Mucosa of descending colon (tissue), 3 donors: Measurements from ENCODE around the gene PDF. TPM values are rescaled to one million over a fixed set of nuclear protein-coding genes. Genes with fewer than 3 reads are reported as not detected.

Experiments
- ATAC-seq: fragments of 200-7000 bp; cut with Tn5 transposase; one replicate; pipeline ENCODE4 v1.9.1; 2020; ENCODE audit warnings: mild to moderate bottlenecking, moderate library complexity
- DNase-seq, 3 donors: peaks; one replicate each; pipeline ENCODE4 v3.0.0-alpha.2; 2020
- H3K36me3 ChIP-seq: fragments of 200-600 bp; one replicate; pipeline ENCODE4 v1.8.0; 2021; ENCODE audit warnings: low read depth, mild to moderate bottlenecking
- H3K4me1 ChIP-seq: fragments of 200-600 bp; one replicate; pipeline ENCODE4 v1.8.0; 2021; ENCODE audit warnings: low read depth, mild to moderate bottlenecking
- H3K4me3 ChIP-seq: fragments of 200-600 bp; one replicate; pipeline ENCODE4 v1.8.0; 2021; ENCODE audit warnings: mild to moderate bottlenecking
- H3K9me3 ChIP-seq: fragments of 200-600 bp; one replicate; pipeline ENCODE4 v1.8.0; 2021; ENCODE audit warnings: mild to moderate bottlenecking
- intact Hi-C, 2 donors: fragments of 100-400 bp; cut with DNase I in 1 of 2; cut with micrococcal nuclease in 1 of 2; formaldehyde crosslinking; loops; one replicate each; pipeline versions ENCODE4 v1.11.0 to v1.11.1; 2022; cut with DNase I, micrococcal nuclease
- total RNA-seq, 3 donors: library from RNA; stranded (reverse); fragmentation: NEBNext Ultra II Directional in 2 of 3; extraction: Animal tissue kit (Norgen Biotek cat#: 25700) in 2 of 3; gene quantifications; one replicate each; pipeline versions ENCODE4 v1.2.1 to v1.2.4, GENCODE V29; 2021 to 2023
- TF ChIP-seq, protein P1 (sequence below): fragments of 200-600 bp; IDR thresholded peaks from one replicate; pipeline ENCODE4 v1.8.0; 2022; ENCODE audit warnings: antibody characterized with exemption, mild to moderate bottlenecking
- donor health status: DM: no; HTN: no; CAD: no; lungs with moderate emphysema.
- donor health status: DM: no; HTN: no; CAD: no.
- donor health status: DM: no; HTN: yes; CAD: no.

The PDF gene
- total RNA-seq, 3 donors from 2014 or later: 9.0 to 14.8 (median 10.0) TPM

DNA sequence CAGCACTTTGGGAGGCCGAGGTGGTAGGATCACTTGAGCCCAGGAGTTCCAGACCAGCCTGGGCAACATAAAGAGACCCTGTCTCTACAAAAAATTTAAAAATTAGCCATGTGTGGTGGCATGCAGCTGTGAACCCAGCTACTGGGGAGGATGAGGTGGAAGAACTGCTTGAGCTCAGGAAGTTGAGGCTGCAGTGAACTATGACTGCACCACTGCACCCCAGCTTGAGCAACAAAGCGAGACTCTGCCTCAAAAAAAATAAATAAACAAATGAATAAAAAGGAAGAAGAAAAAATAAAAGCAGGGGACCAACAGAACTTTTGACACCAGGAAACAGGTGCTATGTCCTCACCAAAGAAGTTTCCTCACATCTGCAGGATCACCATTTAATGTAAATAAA is 41.2 kb upstream of the PDF start:
- intact Hi-C loops: no loop called here

DNA sequence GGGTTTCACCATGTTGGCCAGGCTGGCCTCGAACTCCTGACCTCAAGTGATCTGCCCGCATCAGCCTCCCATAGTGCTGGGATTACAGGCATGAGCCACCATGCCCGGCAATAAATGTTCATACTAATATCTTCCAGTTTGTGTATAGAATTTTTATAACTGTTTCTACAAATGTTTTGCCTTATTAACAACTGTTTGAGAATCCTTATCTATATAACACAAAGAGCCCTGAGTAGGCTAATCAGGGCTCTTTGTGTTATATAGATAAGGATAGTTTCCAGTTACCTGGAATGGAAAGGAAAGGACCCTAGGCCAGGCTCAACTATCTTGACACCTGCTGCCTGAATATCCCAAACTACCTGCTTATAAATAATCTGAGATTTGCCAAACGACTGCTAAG is 38.5 kb upstream of the PDF start:
- peaks cover 11% of the 10 kb centered on the region for H3K36me3 ChIP-seq
- TF ChIP-seq, protein P1, sequence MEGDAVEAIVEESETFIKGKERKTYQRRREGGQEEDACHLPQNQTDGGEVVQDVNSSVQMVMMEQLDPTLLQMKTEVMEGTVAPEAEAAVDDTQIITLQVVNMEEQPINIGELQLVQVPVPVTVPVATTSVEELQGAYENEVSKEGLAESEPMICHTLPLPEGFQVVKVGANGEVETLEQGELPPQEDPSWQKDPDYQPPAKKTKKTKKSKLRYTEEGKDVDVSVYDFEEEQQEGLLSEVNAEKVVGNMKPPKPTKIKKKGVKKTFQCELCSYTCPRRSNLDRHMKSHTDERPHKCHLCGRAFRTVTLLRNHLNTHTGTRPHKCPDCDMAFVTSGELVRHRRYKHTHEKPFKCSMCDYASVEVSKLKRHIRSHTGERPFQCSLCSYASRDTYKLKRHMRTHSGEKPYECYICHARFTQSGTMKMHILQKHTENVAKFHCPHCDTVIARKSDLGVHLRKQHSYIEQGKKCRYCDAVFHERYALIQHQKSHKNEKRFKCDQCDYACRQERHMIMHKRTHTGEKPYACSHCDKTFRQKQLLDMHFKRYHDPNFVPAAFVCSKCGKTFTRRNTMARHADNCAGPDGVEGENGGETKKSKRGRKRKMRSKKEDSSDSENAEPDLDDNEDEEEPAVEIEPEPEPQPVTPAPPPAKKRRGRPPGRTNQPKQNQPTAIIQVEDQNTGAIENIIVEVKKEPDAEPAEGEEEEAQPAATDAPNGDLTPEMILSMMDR: no peak
- no peaks in the 10 kb centered on the region for H3K9me3 ChIP-seq
- no peak for ATAC-seq
- intact Hi-C loops: no loop called here
- H3K4me3 ChIP-seq: no peak overlapping the region
- DNase-seq: no peak
- peaks cover 5% of the 10 kb centered on the region for H3K4me1 ChIP-seq

More for the DNA sequence above, 41.2 kb upstream of the PDF start:
- peaks cover 10% of the 10 kb centered on the region for H3K4me1 ChIP-seq
- peaks cover 11% of the 10 kb centered on the region for H3K36me3 ChIP-seq
- TF ChIP-seq, protein P1: no peak
- ATAC-seq: no peak
- DNase-seq: no peak
- no peak overlapping the region for H3K4me3 ChIP-seq
- H3K9me3 ChIP-seq: no peaks in the 10 kb centered on the region

DNA sequence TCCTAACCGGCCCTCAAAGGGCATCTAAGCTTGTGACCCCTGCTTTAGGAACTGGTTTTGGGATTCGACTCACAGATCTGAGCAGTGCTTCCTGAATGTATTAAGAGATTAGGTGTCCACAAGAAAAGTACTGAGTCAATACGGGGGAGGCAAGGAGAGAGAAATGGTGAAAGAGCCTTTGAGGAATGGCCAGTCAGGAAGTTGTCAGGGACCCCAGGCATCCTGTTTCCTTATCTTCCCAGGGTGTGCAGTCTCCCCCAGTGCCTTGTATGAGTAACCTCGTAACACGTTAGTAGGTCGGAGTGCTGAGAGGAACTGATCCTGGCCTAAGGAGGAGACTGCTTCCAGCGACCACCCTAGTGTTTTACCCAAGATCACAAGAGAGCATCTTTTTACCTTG is 37.6 kb upstream of the PDF start:
- no peak overlapping the region for H3K4me3 ChIP-seq
- intact Hi-C loops: no loop called here
- ATAC-seq (no peak), DNase-seq (no peak)
- H3K36me3 ChIP-seq: peaks cover 11% of the 10 kb centered on the region
- no peaks in the 10 kb centered on the region for H3K9me3 ChIP-seq
- H3K4me1 ChIP-seq: no peaks in the 10 kb centered on the region
- TF ChIP-seq, protein P1: no peak

DNA sequence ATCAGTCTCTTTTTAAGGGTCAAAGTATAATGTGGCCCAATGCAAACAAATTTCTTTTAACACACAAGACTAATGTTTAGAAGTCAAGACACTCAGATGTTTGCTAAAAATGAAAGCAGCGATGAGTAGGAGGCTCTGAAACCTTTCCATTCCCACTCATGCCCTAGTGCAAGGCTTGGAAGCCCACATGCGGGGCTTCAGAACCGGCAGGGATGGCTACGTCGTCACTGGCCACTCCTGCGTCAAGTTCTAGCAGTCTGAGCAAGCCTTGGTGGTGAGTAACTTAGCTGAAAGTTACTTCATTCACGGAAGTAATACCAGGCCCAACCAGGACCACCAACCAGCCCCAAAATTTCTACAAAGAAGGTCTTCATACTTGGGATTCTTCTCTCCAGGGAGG is 36.0 kb upstream of the PDF start:
- DNase-seq: no peak
- Histone ChIP-seq H3K36me3 (peaks cover 11% of the 10 kb centered on the region), H3K4me3 (no peak overlapping the region), H3K9me3 (no peaks in the 10 kb centered on the region), H3K4me1 (no peaks in the 10 kb centered on the region)
- intact Hi-C loops: no loop called here
- TF ChIP-seq, protein P1: no peak
- ATAC-seq: no peak

DNA sequence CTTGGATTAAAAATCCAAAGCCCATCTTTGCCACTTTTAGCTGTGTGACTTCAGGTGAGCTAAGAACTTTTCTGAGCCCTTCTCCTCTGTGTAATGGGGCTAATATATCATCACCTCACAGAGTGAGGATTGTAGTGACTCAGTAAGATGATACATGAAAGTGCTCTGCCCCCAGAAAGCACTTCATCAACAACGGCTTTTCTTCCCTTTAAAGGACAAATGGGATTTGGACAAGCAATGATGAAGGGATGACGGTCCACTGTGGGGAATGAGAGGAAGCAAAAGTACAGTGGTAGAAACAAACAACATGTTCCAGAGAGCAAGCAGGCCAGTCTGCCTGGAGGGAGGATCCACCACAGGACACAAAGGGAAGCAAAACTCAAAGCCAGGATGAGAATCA is 35.5 kb upstream of the PDF start:
- TF ChIP-seq, protein P1: no peak
- Histone ChIP-seq H3K9me3 (no peaks in the 10 kb centered on the region), H3K4me1 (no peaks in the 10 kb centered on the region), H3K36me3 (peaks cover 11% of the 10 kb centered on the region), H3K4me3 (no peak overlapping the region)
- DNase-seq (no peak), ATAC-seq (no peak)
- intact Hi-C loops: no loop called here

DNA sequence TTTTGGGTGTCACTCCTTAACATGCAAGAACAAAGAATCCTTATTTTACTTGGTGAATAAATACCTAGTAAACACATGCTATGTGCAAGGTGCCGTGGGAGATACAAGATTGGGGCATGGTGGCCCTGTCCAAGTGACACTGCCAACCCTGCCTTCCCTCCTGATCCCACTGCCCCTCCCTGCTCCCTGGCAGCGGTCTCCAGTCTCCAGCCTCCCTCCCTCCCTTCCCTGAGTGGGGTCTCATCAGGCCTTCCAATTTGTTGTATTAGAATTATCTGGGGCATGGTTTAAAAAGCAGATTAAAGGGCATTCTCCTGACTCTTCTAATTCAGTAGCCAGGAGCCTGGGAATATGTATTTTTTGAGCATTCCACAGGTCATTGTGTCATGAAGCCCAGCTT is 33.7 kb upstream of the PDF start:
- TF ChIP-seq, protein P1: no peak
- Histone ChIP-seq H3K4me1 (no peaks in the 10 kb centered on the region), H3K9me3 (no peaks in the 10 kb centered on the region), H3K4me3 (no peak overlapping the region), H3K36me3 (peaks cover 11% of the 10 kb centered on the region)
- no peak for DNase-seq
- intact Hi-C loops: no loop called here
- no peak for ATAC-seq
